ENCODE results near the gene ARPC5L. TPM values are rescaled to one million over a fixed set of nuclear protein-coding genes. Genes with fewer than 3 reads are reported as not detected.

Gene ARPC5L
- total and polyA plus RNA-seq, 2 of the 13 experiments (the other 11 are each of a cell fraction or from before 2014, with no cell fraction given), result 29.9 to 33.8 TPM

DNA sequence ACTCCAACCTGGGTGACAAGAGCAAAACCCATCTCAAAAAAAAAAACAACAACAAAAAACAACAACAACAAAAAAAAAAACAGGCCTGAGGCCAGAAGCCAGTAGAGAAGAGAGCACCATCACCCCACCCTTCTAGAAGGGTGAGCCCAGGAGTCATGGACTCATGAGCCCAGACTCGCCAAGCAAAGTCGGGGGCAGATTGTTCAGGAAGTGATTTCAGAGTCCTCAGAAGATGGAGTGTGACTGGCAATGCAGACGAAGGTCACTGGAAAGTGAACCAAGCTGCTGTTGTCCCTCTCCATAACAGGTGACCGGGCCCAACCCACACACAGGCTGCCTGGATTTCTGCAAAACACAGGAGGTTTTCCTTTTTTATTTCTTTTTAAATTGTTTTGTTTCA is 17.6 kb upstream of the ARPC5L start:
- FAIRE-seq, result no peak
- Histone ChIP-seq H3K36me3 (replicated peaks in 1 of 2; ENCODE audit: control insufficient read depth in 1 of 2, insufficient read depth in 2 of 2, low read length in 2 of 2) (no peaks in the 10 kb centered on the region), H3K4me1 (ENCODE audit: insufficient read depth, low read length) (peaks cover 59% of the 10 kb centered on the region), H3K79me2 (ENCODE audit: insufficient read depth, low read length) (no peaks in the 10 kb centered on the region), H3K4me3 (replicated peaks in 1 of 3; ENCODE audit: insufficient read depth in 1 of 3, low read depth in 2 of 3, low read length in 3 of 3) (no peak overlapping the region), H3K27me3 (ENCODE audit: control insufficient read depth in 1 of 2, insufficient read depth in 2 of 2, low read length in 2 of 2) (no peaks in the 10 kb centered on the region; a peak in 2 of 5 replicates), H3K9ac (ENCODE audit: insufficient read depth, low read depth, low read length) (no peak overlapping the region), H4K20me1 (ENCODE audit: insufficient read depth, low read length) (no peaks in the 10 kb centered on the region), H3K4me2 (ENCODE audit: low read depth, low read length) (0 out of 2 replicates have a peak overlapping the region, but pooled peaks have one; percentile 12), H2AFZ (ENCODE audit: low read length) (no peak overlapping the region), H3K9me3 (ENCODE audit: low read length) (no peaks in the 10 kb centered on the region), H3K27ac (ENCODE audit: extremely low read length, insufficient read depth, low read length) (no peak overlapping the region)
- CTCF ChIA-PET (ENCODE audit: low intra/inter-chr PET ratio, low total read pairs), result no interaction called here
- WGBS (ENCODE audit: low lambda C conversion rate), result 17% methylated on average over 3 of the region's 4 CpGs
- no peak for ATAC-seq
- no TSS peak for BruUV-seq (replicated peaks)
- POLR2A ChIA-PET, result no interaction called here
- no peak for DNase-seq (ENCODE audit: low spot score)
- in situ Hi-C loops (cut with HindIII; ENCODE audit: extremely low pct_ligation_motif_present, low pct_unique_long_range_greater_than_20kb) (loop anchor here (10.0 kb wide), 1 partner anchor 49 kb away; no protein-coding TSS in a partner anchor), intact Hi-C loops (cut with micrococcal nuclease; ENCODE audit: unreplicated experiment) (no loop called here)
- TF ChIP-seq, protein P1, sequence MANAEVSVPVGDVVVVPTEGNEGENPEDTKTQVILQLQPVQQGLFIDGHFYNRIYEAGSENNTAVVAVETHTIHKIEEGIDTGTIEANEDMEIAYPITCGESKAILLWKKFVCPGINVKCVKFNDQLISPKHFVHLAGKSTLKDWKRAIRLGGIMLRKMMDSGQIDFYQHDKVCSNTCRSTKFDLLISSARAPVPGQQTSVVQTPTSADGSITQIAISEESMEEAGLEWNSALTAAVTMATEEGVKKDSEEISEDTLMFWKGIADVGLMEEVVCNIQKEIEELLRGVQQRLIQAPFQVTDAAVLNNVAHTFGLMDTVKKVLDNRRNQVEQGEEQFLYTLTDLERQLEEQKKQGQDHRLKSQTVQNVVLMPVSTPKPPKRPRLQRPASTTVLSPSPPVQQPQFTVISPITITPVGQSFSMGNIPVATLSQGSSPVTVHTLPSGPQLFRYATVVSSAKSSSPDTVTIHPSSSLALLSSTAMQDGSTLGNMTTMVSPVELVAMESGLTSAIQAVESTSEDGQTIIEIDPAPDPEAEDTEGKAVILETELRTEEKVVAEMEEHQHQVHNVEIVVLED (CRISPR knock-in tag; IDR thresholded peaks at IDR 0.05; ENCODE audit: borderline replicate concordance), result no peak
- TF ChIP-seq, protein P2, sequence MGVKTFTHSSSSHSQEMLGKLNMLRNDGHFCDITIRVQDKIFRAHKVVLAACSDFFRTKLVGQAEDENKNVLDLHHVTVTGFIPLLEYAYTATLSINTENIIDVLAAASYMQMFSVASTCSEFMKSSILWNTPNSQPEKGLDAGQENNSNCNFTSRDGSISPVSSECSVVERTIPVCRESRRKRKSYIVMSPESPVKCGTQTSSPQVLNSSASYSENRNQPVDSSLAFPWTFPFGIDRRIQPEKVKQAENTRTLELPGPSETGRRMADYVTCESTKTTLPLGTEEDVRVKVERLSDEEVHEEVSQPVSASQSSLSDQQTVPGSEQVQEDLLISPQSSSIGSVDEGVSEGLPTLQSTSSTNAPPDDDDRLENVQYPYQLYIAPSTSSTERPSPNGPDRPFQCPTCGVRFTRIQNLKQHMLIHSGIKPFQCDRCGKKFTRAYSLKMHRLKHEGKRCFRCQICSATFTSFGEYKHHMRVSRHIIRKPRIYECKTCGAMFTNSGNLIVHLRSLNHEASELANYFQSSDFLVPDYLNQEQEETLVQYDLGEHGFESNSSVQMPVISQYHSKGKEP (CRISPR knock-in tag; IDR thresholded peaks at IDR 0.05), result no peak
- TF ChIP-seq ZNF879 (CRISPR knock-in tag; IDR thresholded peaks at IDR 0.05) (no peak), NFKBIZ (CRISPR knock-in tag; IDR thresholded peaks at IDR 0.05) (no peak), ZNF557 (CRISPR knock-in tag; IDR thresholded peaks at IDR 0.05) (no peak), ZC3H4 (CRISPR knock-in tag; IDR thresholded peaks at IDR 0.05; ENCODE audit: borderline replicate concordance) (no peak), ZNF333 (CRISPR knock-in tag; IDR thresholded peaks at IDR 0.05; ENCODE audit: borderline replicate concordance) (no peak), NFE2L2 (IDR thresholded peaks at IDR 0.05; ENCODE audit: low read length) (no peak), PHF5A (CRISPR knock-in tag; IDR thresholded peaks at IDR 0.05; ENCODE audit: low read depth, unreplicated experiment) (no peak), ZNF644 (CRISPR knock-in tag; IDR thresholded peaks at IDR 0.05; ENCODE audit: low read depth) (no peak), KDM4B (CRISPR knock-in tag; IDR thresholded peaks at IDR 0.05) (no peak), STAG1 (CRISPR knock-in tag; IDR thresholded peaks at IDR 0.05) (no peak), SOX5 (CRISPR knock-in tag; IDR thresholded peaks at IDR 0.05; ENCODE audit: borderline replicate concordance) (no peak)
- TF ChIP-seq, protein P3, sequence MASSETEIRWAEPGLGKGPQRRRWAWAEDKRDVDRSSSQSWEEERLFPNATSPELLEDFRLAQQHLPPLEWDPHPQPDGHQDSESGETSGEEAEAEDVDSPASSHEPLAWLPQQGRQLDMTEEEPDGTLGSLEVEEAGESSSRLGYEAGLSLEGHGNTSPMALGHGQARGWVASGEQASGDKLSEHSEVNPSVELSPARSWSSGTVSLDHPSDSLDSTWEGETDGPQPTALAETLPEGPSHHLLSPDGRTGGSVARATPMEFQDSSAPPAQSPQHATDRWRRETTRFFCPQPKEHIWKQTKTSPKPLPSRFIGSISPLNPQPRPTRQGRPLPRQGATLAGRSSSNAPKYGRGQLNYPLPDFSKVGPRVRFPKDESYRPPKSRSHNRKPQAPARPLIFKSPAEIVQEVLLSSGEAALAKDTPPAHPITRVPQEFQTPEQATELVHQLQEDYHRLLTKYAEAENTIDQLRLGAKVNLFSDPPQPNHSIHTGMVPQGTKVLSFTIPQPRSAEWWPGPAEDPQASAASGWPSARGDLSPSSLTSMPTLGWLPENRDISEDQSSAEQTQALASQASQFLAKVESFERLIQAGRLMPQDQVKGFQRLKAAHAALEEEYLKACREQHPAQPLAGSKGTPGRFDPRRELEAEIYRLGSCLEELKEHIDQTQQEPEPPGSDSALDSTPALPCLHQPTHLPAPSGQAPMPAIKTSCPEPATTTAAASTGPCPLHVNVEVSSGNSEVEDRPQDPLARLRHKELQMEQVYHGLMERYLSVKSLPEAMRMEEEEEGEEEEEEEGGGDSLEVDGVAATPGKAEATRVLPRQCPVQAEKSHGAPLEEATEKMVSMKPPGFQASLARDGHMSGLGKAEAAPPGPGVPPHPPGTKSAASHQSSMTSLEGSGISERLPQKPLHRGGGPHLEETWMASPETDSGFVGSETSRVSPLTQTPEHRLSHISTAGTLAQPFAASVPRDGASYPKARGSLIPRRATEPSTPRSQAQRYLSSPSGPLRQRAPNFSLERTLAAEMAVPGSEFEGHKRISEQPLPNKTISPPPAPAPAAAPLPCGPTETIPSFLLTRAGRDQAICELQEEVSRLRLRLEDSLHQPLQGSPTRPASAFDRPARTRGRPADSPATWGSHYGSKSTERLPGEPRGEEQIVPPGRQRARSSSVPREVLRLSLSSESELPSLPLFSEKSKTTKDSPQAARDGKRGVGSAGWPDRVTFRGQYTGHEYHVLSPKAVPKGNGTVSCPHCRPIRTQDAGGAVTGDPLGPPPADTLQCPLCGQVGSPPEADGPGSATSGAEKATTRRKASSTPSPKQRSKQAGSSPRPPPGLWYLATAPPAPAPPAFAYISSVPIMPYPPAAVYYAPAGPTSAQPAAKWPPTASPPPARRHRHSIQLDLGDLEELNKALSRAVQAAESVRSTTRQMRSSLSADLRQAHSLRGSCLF (CRISPR knock-in tag; IDR thresholded peaks at IDR 0.05; ENCODE audit: borderline replicate concordance), result no peak
- TF ChIP-seq, protein P4, sequence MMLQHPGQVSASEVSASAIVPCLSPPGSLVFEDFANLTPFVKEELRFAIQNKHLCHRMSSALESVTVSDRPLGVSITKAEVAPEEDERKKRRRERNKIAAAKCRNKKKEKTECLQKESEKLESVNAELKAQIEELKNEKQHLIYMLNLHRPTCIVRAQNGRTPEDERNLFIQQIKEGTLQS (CRISPR knock-in tag; IDR thresholded peaks at IDR 0.05), result no peak
- TF ChIP-seq, protein P5, sequence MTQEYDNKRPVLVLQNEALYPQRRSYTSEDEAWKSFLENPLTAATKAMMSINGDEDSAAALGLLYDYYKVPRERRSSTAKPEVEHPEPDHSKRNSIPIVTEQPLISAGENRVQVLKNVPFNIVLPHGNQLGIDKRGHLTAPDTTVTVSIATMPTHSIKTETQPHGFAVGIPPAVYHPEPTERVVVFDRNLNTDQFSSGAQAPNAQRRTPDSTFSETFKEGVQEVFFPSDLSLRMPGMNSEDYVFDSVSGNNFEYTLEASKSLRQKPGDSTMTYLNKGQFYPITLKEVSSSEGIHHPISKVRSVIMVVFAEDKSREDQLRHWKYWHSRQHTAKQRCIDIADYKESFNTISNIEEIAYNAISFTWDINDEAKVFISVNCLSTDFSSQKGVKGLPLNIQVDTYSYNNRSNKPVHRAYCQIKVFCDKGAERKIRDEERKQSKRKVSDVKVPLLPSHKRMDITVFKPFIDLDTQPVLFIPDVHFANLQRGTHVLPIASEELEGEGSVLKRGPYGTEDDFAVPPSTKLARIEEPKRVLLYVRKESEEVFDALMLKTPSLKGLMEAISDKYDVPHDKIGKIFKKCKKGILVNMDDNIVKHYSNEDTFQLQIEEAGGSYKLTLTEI (CRISPR knock-in tag; conservative IDR thresholded peaks at IDR 0.05), result no peak
